SK-N-MC (cell line): Measurements from ENCODE around the gene LIG3.

ENCODE experiments used
- EZH2 ChIP-seq: fragments of 200-600 bp; sonication (generic); IDR thresholded peaks from one replicate; pipeline ENCODE4 v1.6.1; 2017; ENCODE audit warnings: antibody characterized with exemption
- POLR2AphosphoS5 ChIP-seq: IDR thresholded peaks from 2 replicates; pipeline ENCODE4 v1.6.1; 2012; ENCODE audit warnings: mild to moderate bottlenecking, low read depth, low read length, borderline replicate concordance

- TF ChIP-seq EZH2 (no peak), POLR2AphosphoS5 (no peak)
Observed at GRCh38 chr17:35056013-35056412, 75.7 kb downstream of the LIG3 start.
